Right ventricle myocardium inferior (tissue), 1 donor: ENCODE results near the gene TCF15. TPM values are rescaled to one million over a fixed set of nuclear protein-coding genes. Genes with fewer than 3 reads are reported as not detected.
"Not testable (repeated sequence)": the region's sequence is repeated elsewhere in the genome, so short reads cannot be mapped to it uniquely, and the experiment has no call there.

Experiments
- ATAC-seq: fragments of 200-7000 bp; cut with Tn5 transposase; one replicate; pipeline ENCODE4 v1.9.1; 2020; ENCODE audit warnings: mild to moderate bottlenecking, moderate library complexity
- DNase-seq: peaks from one replicate; pipeline ENCODE4 v3.0.0; 2021; ENCODE audit errors: missing footprints
- intact Hi-C: fragments of 100-400 bp; cut with DNase I; formaldehyde crosslinking; loops from one replicate; pipeline ENCODE4 v1.11.0; 2022
- total RNA-seq: library from RNA; stranded (reverse); fragmentation: NEBNext Ultra II Directional; extraction: Animal tissue kit (Norgen Biotek cat#: 25700); gene quantifications from one replicate; pipeline ENCODE4 v1.2.1, GENCODE V29; 2021
- donor health status: DM: no; HTN: yes; CAD: no; lungs with severe emphysema.

Gene TCF15
- total RNA-seq, 1 donor from 2014 or later: 13.1 TPM

GRCh38 chr20:645318-646106 lies 35.4 kb upstream of the TCF15 start:
- peak; percentile 86 for DNase-seq
- ATAC-seq: peak; percentile 66
- intact Hi-C loops: loop anchor here (1.0 to 2.0 kb wide), 2 partner anchors 35 to 84 kb away; partner anchors contain the start of gene TCF15

- ATAC-seq (no peak), DNase-seq (no peak)
- intact Hi-C loops: loop anchor here (1.0 to 2.0 kb wide), 2 partner anchors 34 to 84 kb away; partner anchors contain the start of gene TCF15
These were observed 34.7 kb upstream of the TCF15 start for GRCh38 chr20:644692-645317.

- intact Hi-C loops: no loop called here
- ATAC-seq (peak; percentile 35), DNase-seq (no peak)
These were observed 32.5 kb upstream of the TCF15 start for GRCh38 chr20:642398-643174.

- intact Hi-C loops, DNase-seq: not testable (repeated sequence)
These were observed 31.9 kb upstream of the TCF15 start for GRCh38 chr20:642013-642397.

GRCh38 chr20:641516-641875 lies 31.4 kb upstream of the TCF15 start:
- no peak for DNase-seq
- intact Hi-C loops: no loop called here
- no peak for ATAC-seq

More at GRCh38 chr20:642013-642397, 31.9 kb upstream of the TCF15 start:
- not testable (repeated sequence) for ATAC-seq

GRCh38 chr20:640674-641515 lies 30.8 kb upstream of the TCF15 start:
- ATAC-seq (no peak), DNase-seq (no peak)
- intact Hi-C loops: no loop called here

- intact Hi-C loops: no loop called here
- ATAC-seq: no peak
These were observed 28.5 kb upstream of the TCF15 start for GRCh38 chr20:638579-638978.

GRCh38 chr20:637559-637958 lies 27.4 kb upstream of the TCF15 start:
- no peak for DNase-seq
- ATAC-seq: no peak
- intact Hi-C loops: no loop called here

More at GRCh38 chr20:638579-638978, 28.5 kb upstream of the TCF15 start:
- no peak for DNase-seq

GRCh38 chr20:635893-636338 lies 25.8 kb upstream of the TCF15 start:
- DNase-seq (no peak), ATAC-seq (no peak)
- intact Hi-C loops: no loop called here

GRCh38 chr20:635028-635892 lies 25.2 kb upstream of the TCF15 start:
- DNase-seq (no peak), ATAC-seq (no peak)
- intact Hi-C loops: no loop called here

GRCh38 chr20:634148-634925 lies 24.2 kb upstream of the TCF15 start:
- DNase-seq (no peak), ATAC-seq (no peak)
- intact Hi-C loops: no loop called here

- ATAC-seq: no peak
- DNase-seq: no peak
- intact Hi-C loops: no loop called here
These were observed 21.0 kb upstream of the TCF15 start for GRCh38 chr20:631101-631500.

- DNase-seq: no peak
- ATAC-seq: no peak
- intact Hi-C loops: no loop called here
These were observed 16.5 kb upstream of the TCF15 start for GRCh38 chr20:626579-626978.

- DNase-seq (no peak), ATAC-seq (no peak)
- intact Hi-C loops: no loop called here
These were observed 15.3 kb upstream of the TCF15 start for GRCh38 chr20:625360-625932.

GRCh38 chr20:623704-624103 lies 13.6 kb upstream of the TCF15 start:
- DNase-seq (no peak), ATAC-seq (no peak)
- intact Hi-C loops: no loop called here

- ATAC-seq (no peak), DNase-seq (no peak)
- intact Hi-C loops: no loop called here
These were observed 12.9 kb upstream of the TCF15 start for GRCh38 chr20:623021-623420.

GRCh38 chr20:622161-622560 lies 12.1 kb upstream of the TCF15 start:
- ATAC-seq: no peak
- intact Hi-C loops: no loop called here
- no peak for DNase-seq
